Natural killer cell (primary cell): ENCODE data around the gene TEAD4. TPM values are rescaled to one million over a fixed set of nuclear protein-coding genes. Genes with fewer than 3 reads are reported as not detected.

Experiments used
- ATAC-seq, 3 donors: fragments of 150-1000 bp in 2 of 3; fragments of 200-7000 bp in 1 of 3; cut with Tn5 transposase; 1 replicate in 1 of 3; 2 replicates in 2 of 3; pipeline ENCODE4 v1.10.0; 2021; ENCODE audit warnings: mild to moderate bottlenecking in 2 of 3, moderate library complexity in 2 of 3
- DNase-seq, 2 donors: peaks; one replicate each; pipeline versions ENCODE4 v3.0.0 to v3.0.0-alpha.2; 2013 to 2021; ENCODE audit warnings: mixed read lengths in 1 of 2
- H3K27ac ChIP-seq: one replicate; pipeline ENCODE4 v1.5.1; 2013; ENCODE audit warnings: mild to moderate bottlenecking, low read length
- H3K27me3 ChIP-seq: one replicate; pipeline ENCODE4 v1.6.1; 2013; ENCODE audit warnings: low read length; ENCODE audit not compliant: control insufficient read depth, insufficient read depth
- H3K36me3 ChIP-seq: one replicate; pipeline ENCODE4 v1.6.1; 2013; ENCODE audit warnings: low read length; ENCODE audit not compliant: control insufficient read depth, insufficient read depth
- H3K4me1 ChIP-seq: one replicate; pipeline ENCODE4 v1.6.1; 2013; ENCODE audit warnings: low read length; ENCODE audit not compliant: control insufficient read depth, insufficient read depth
- H3K4me3 ChIP-seq: one replicate; pipeline ENCODE4 v1.5.1; 2013; ENCODE audit warnings: low read length
- H3K9me3 ChIP-seq: one replicate; pipeline ENCODE4 v1.6.1; 2013; ENCODE audit warnings: low read length; ENCODE audit not compliant: control insufficient read depth, insufficient read depth
- H3K27ac Mint-ChIP-seq, 2 donors: one replicate each; pipeline ENCODE4 v1.8.0; 2022; ENCODE audit warnings: mild to moderate bottlenecking in 2 of 2, mixed read lengths in 2 of 2, moderate library complexity in 1 of 2
- H3K27me3 Mint-ChIP-seq, 2 donors: one replicate each; pipeline ENCODE4 v1.8.0; 2022; ENCODE audit warnings: low read depth in 2 of 2, mixed read lengths in 2 of 2
- H3K36me3 Mint-ChIP-seq: one replicate; pipeline ENCODE4 v1.8.0; 2022; ENCODE audit warnings: mixed read lengths
- H3K4me1 Mint-ChIP-seq, 2 donors: one replicate each; pipeline ENCODE4 v1.8.0; 2022; ENCODE audit warnings: mixed read lengths in 2 of 2
- H3K4me3 Mint-ChIP-seq: one replicate; pipeline ENCODE4 v1.8.0; 2022; ENCODE audit warnings: mild to moderate bottlenecking, moderate library complexity, mixed read lengths
- H3K9me3 Mint-ChIP-seq, 2 donors: one replicate each; pipeline ENCODE4 v1.8.0; 2022; ENCODE audit warnings: mixed read lengths in 2 of 2
- CTCF ChIP-seq: fragments of 200-600 bp; IDR thresholded peaks from one replicate; pipeline ENCODE4 v1.8.0; 2022; ENCODE audit warnings: antibody characterized with exemption
- WGBS: methylation state at CpG from one replicate; pipeline ENCODE4 v1.1.7; 2013; ENCODE audit warnings: missing lambda C conversion rate; ENCODE audit not compliant: insufficient coverage; 5-methylcytosine and 5-hydroxymethylcytosine counted together
- intact Hi-C: fragments of 100-400 bp; cut with micrococcal nuclease; formaldehyde crosslinking; loops from one replicate; pipeline ENCODE4 v1.14.2; 2022
- total RNA-seq, 4 donors: library from RNA; stranded (reverse); fragments of 120-200 nt in 1 of 4; gene quantifications; one replicate each; pipeline versions ENCODE4 v1.2.3 to v1.2.4, GENCODE V29; 2013 to 2022

The TEAD4 gene
- total RNA-seq, 3 donors from 2014 or later (not counting 1 experiment from before 2014, with no cell fraction given), result not detected

GRCh38 chr12:3038166-3038565 lies 79.0 kb downstream of the TEAD4 start:
- H3K27me3 ChIP-seq, result no peaks in the 10 kb centered on the region
- no peak overlapping the region for H3K27ac ChIP-seq
- no peak overlapping the region for H3K4me3 Mint-ChIP-seq
- H3K36me3 ChIP-seq, result no peaks in the 10 kb centered on the region
- 77% methylated on average over 7 of the region's 7 CpGs for WGBS
- H3K9me3 ChIP-seq, result no peaks in the 10 kb centered on the region
- no peaks in the 10 kb centered on the region for H3K36me3 Mint-ChIP-seq
- peaks cover 0 to 8% of the 10 kb centered on the region in 2 donors for H3K27me3 Mint-ChIP-seq
- DNase-seq, result no peak
- H3K4me3 ChIP-seq, result no peak overlapping the region
- no peaks in the 10 kb centered on the region for H3K4me1 Mint-ChIP-seq
- intact Hi-C loops, result no loop called here
- H3K4me1 ChIP-seq, result peaks cover 3% of the 10 kb centered on the region
- TF ChIP-seq CTCF, result no peak
- no peak overlapping the region for H3K27ac Mint-ChIP-seq
- H3K9me3 Mint-ChIP-seq, result no peaks in the 10 kb centered on the region
- no peak for ATAC-seq

GRCh38 chr12:3038926-3039510 lies 79.8 kb downstream of the TEAD4 start:
- Histone ChIP-seq H3K27me3 (no peaks in the 10 kb centered on the region), H3K4me3 (no peak overlapping the region), H3K9me3 (no peaks in the 10 kb centered on the region), H3K36me3 (no peaks in the 10 kb centered on the region), H3K27ac (no peak overlapping the region), H3K4me1 (peaks cover 3% of the 10 kb centered on the region)
- DNase-seq (no peak), ATAC-seq (no peak)
- Mint-ChIP-seq H3K27ac (no peak overlapping the region), H3K4me3 (no peak overlapping the region), H3K36me3 (no peaks in the 10 kb centered on the region), H3K4me1 (no peaks in the 10 kb centered on the region), H3K9me3 (no peaks in the 10 kb centered on the region), H3K27me3 (peaks cover 0 to 14% of the 10 kb centered on the region in 2 donors)
- TF ChIP-seq CTCF, result no peak
- 88% methylated on average over 11 of the region's 11 CpGs for WGBS
- intact Hi-C loops, result no loop called here

GRCh38 chr12:3040026-3040656 lies 80.9 kb downstream of the TEAD4 start:
- Histone ChIP-seq H3K9me3 (no peaks in the 10 kb centered on the region), H3K36me3 (no peaks in the 10 kb centered on the region), H3K27me3 (no peaks in the 10 kb centered on the region), H3K4me1 (peaks cover 3% of the 10 kb centered on the region), H3K4me3 (no peak overlapping the region), H3K27ac (no peak overlapping the region)
- Mint-ChIP-seq H3K36me3 (no peaks in the 10 kb centered on the region), H3K27me3 (peaks cover 0 to 14% of the 10 kb centered on the region in 2 donors), H3K4me1 (no peaks in the 10 kb centered on the region), H3K9me3 (no peaks in the 10 kb centered on the region), H3K27ac (no peak overlapping the region), H3K4me3 (no peak overlapping the region)
- 83% methylated on average over 15 of the region's 15 CpGs for WGBS
- ATAC-seq (no peak), DNase-seq (no peak)
- TF ChIP-seq CTCF, result no peak
- intact Hi-C loops, result loop anchor here (5.0 kb wide), 1 partner anchor 358 kb away; no protein-coding TSS in a partner anchor
